ENCODE data around the gene MRM2.

MRM2 gene

DNA sequence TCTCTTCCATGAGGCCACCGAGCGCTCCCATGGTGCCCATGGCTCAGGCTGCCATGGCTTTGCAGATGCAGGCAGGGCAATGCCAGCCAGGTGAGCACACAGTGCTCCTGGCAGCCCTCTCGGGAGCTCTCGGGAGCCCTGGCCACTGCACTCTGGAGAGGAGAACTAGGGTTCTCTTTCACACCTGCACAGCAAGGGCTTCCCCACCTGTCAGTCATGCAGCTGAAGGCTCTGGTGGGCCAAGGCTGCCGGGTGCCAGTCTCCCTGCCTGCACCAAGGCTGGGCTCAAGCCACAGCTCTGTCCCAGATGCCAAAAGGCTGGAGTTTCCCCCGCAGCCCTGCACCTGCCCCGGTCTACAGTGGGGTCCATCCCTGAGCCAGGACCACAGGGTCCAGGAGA, 32.7 kb upstream of the MRM2 start:
- TF ChIP-seq, protein P1, sequence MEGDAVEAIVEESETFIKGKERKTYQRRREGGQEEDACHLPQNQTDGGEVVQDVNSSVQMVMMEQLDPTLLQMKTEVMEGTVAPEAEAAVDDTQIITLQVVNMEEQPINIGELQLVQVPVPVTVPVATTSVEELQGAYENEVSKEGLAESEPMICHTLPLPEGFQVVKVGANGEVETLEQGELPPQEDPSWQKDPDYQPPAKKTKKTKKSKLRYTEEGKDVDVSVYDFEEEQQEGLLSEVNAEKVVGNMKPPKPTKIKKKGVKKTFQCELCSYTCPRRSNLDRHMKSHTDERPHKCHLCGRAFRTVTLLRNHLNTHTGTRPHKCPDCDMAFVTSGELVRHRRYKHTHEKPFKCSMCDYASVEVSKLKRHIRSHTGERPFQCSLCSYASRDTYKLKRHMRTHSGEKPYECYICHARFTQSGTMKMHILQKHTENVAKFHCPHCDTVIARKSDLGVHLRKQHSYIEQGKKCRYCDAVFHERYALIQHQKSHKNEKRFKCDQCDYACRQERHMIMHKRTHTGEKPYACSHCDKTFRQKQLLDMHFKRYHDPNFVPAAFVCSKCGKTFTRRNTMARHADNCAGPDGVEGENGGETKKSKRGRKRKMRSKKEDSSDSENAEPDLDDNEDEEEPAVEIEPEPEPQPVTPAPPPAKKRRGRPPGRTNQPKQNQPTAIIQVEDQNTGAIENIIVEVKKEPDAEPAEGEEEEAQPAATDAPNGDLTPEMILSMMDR (IDR thresholded peaks at IDR 0.05): no peak
- TF ChIP-seq ZFX (IDR thresholded peaks at IDR 0.05; ENCODE audit: borderline replicate concordance): no peak

DNA sequence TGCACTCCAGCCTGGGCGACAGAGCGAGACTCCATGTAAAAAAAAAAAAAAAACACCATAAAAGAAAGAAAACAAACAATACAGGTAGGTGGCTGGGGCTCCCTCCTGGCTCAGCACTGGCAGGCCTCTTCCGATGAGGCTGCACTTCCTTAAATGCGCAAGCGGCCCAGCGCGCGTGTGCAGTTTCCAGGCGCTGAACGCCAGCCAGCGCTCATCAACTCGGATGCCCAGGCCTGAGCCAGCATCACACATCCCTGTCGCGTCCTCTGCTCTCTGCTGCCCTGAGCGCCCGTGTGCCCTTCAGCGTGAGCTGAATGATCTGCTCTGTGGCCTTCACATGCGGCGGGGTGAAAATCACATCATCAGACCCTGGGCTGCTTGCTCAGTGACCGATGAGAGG, 31.9 kb upstream of the MRM2 start:
- TF ChIP-seq ZFX (IDR thresholded peaks at IDR 0.05; ENCODE audit: borderline replicate concordance): no peak
- TF ChIP-seq, protein P1 (IDR thresholded peaks at IDR 0.05): no peak
- H3K27ac ChIP-seq: no peak overlapping the region

More for the DNA sequence above, 32.7 kb upstream of the MRM2 start:
- H3K27ac ChIP-seq: no peak overlapping the region

DNA sequence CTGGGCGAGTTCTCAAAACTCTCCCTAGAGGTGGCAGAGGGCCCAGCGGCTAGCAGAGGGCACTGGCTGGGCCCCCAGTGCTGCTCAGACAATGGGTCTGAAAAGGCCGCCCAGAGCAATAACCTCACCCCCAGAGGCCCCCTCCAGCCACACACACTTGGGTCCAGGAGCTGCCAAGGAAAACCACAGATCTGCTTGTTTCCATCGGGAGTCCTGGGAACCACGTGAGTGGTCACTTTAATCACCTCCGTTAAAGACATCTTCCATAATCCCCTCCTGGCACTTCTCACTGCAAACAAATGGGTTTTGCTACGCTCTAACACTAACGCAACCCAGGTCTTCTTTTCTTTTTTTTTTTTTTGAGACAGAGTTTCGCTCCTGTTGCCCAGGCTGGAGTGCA, 30.0 kb upstream of the MRM2 start:
- H3K27ac ChIP-seq: no peak overlapping the region
- TF ChIP-seq, protein P1 (IDR thresholded peaks at IDR 0.05): no peak
- TF ChIP-seq ZFX (IDR thresholded peaks at IDR 0.05; ENCODE audit: borderline replicate concordance): no peak

DNA sequence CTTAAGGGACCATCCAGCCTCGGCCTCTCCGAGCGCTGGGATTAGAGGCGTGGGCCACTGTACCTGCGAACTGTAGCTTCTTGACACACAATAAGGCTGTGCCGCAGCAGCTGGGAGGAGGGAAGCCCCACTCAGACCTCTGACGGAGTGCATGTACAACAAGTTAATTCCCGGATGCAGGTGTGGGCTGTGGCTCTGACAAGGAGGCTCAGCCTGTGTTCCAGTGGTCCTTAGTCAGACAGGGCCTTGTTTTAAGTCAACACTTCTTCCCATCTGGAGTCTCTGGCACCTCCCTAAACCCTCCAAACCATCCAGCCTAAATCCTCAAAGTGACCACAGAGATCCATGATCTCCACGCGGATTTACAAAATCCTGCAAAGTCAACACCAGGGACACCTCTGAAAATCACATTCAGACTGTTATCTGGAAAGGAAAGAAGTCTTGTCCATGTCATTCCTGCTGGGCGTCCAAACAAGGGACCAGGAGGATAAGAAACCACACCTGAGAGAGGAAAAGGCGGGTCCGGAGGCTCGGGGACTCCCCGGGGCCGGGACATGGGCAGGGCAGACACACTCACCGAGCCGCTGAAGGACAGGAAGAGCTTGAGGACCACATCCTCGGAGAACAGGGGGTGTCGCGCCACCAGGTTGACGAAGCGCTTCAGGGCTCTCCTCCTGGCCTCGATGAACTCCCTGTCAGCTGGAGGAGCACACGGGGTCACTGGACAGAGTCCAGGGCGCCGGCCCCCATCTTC, 29.4 kb upstream of the MRM2 start:
- TF ChIP-seq ZFX (IDR thresholded peaks at IDR 0.05; ENCODE audit: borderline replicate concordance): no peak
- TF ChIP-seq, protein P1 (IDR thresholded peaks at IDR 0.05): no peak
- no peak overlapping the region for H3K27ac ChIP-seq

DNA sequence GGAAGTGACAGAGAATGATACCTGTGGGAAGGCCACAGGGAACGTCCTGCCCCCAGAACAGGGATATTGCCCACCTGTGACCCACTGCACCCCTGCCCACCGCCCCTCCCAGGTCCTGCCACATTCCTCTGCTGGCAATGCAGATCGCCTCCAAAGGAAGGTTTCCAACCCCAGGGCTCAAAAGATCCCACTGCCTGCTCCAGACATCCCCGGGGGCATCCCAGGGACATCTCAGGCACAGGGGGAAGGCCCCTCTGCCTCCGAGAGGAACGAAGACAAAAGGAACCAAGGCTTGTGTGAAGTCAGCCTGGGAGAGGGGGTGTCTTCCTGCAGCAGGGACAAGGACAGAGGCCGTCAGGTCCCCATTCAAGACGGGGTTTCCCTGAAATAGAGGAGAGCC, 28.5 kb upstream of the MRM2 start:
- no peak overlapping the region for H3K27ac ChIP-seq
- no peak for TF ChIP-seq ZFX (IDR thresholded peaks at IDR 0.05; ENCODE audit: borderline replicate concordance)
- TF ChIP-seq, protein P1 (IDR thresholded peaks at IDR 0.05): no peak

DNA sequence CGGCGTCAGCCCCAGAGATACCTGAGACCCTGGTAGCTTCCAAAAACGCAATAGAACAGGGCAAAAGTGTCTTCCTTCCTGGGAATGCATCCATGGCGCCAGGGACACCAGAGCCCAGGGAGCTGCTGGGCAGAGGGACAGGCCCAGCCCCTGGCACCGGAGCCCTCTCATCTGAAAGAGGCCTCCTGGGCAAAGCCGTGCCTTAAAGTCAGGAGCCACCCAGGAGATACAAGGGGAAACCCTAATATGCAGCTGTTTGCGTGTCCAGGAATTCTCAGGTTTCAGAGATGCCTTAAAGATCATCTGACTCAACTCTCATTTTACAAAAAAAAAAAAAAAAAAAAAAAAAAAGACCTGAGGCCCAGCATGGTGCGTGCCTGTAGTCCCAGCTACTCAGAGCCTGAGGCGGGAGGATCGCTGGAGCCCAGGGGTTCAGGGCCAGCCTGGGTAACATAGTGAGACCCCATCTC, 28.0 kb upstream of the MRM2 start:
- H3K27ac ChIP-seq: peak overlapping the region; percentile 32; the same call in 1 of the 2 replicates
- TF ChIP-seq, protein P1 (IDR thresholded peaks at IDR 0.05): no peak
- no peak for TF ChIP-seq ZFX (IDR thresholded peaks at IDR 0.05; ENCODE audit: borderline replicate concordance)

DNA sequence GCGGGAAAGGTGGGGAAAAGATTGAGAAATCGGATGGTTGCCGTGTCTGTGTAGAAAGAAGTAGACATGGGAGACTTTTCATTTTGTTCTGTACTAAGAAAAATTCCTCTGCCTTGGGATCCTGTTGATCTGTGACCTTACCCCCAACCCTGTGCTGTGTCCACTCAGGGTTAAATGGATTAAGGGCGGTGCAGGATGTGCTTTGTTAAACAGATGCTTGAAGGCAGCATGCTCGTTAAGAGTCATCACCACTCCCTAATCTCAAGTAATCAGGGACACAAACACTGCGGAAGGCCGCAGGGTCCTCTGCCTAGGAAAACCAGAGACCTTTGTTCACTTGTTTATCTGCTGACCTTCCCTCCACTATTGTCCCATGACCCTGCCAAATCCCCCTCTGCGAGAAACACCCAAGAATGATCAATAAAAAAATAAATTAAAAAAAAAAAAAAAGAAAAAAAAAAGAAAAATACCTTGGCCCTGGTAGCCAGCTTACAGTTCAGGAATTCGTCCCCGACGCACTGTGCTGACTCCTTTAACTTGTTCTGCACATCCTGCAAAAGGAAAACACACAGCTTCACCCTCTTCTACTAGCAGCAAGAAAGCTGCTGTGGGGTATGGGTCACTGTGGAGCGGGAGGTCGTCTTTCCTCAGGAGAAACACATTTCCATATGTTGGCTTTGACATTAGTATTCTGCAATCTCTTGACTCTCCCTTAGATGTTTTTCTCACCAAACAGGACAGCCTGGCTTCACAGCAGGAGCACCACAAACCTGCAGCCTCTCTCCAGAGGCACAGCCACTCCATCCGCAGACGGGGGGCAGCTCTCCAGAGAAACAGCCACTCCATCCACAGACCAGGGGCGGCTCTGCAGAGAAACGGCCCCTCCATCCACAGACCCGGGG, 27.3 kb upstream of the MRM2 start:
- H3K27ac ChIP-seq: peak overlapping the region; percentile 32
